CD14-positive monocyte (primary cell): Measurements from ENCODE around the gene KCNK3. TPM values are rescaled to one million over a fixed set of nuclear protein-coding genes. Genes with fewer than 3 reads are reported as not detected.

Experiments
- DNase-seq, 3 donors: peaks; one replicate each; pipeline ENCODE4 v3.0.0-alpha.2; 2011 to 2022
- H2AFZ ChIP-seq: 2 replicates; pipeline ENCODE4 v1.6.0; 2012; ENCODE audit warnings: mild to moderate bottlenecking, low read depth, low read length, inconsistent platforms; ENCODE audit not compliant: insufficient read depth, poor library complexity, severe bottlenecking
- H3K27ac ChIP-seq, 2 donors: 1 replicate in 1 of 2; 2 replicates in 1 of 2; pipeline ENCODE4 v1.5.1; 2012 to 2013; ENCODE audit warnings: low read length in 2 of 2, control low read depth in 1 of 2, inconsistent platforms in 1 of 2, low read depth in 1 of 2, mild to moderate bottlenecking in 1 of 2
- H3K27me3 ChIP-seq, 2 donors: one replicate each; pipeline versions ENCODE4 v1.6.0 to v1.6.1; 2011 to 2013; ENCODE audit warnings: low read length in 2 of 2; ENCODE audit not compliant: control insufficient read depth in 2 of 2, insufficient read depth in 2 of 2
- H3K36me3 ChIP-seq, 2 donors: replicated peaks in 1 of 2; 1 replicate in 1 of 2; 2 replicates in 1 of 2; pipeline versions ENCODE4 v1.5.1 to v1.6.1; 2012 to 2013; ENCODE audit warnings: low read length in 2 of 2, control low read depth in 1 of 2, inconsistent platforms in 1 of 2, mild to moderate bottlenecking in 1 of 2; ENCODE audit not compliant: insufficient read depth in 2 of 2, control insufficient read depth in 1 of 2
- H3K4me1 ChIP-seq, 2 donors: 1 replicate in 1 of 2; 2 replicates in 1 of 2; pipeline versions ENCODE4 v1.5.1 to v1.6.1; 2012 to 2013; ENCODE audit warnings: low read length in 2 of 2, control low read depth in 1 of 2, inconsistent platforms in 1 of 2, mild to moderate bottlenecking in 1 of 2, moderate library complexity in 1 of 2; ENCODE audit not compliant: insufficient read depth in 2 of 2, control insufficient read depth in 1 of 2
- H3K4me2 ChIP-seq: replicated peaks from 2 replicates; pipeline ENCODE3; 2012; ENCODE audit warnings: low read length, moderate library complexity, mild to moderate bottlenecking; ENCODE audit not compliant: poor library complexity, severe bottlenecking; ENCODE audit errors: extremely low read depth
- H3K4me3 ChIP-seq, 3 experiments: fragments of 200-600 bp in 1 of 3; sonication (generic) in 1 of 3; replicated peaks in 1 of 3; 1 replicate in 2 of 3; 2 replicates in 1 of 3; pipeline ENCODE4 v1.5.1; 2011 to 2013; ENCODE audit warnings: low read length in 3 of 3, mild to moderate bottlenecking in 3 of 3, control low read depth in 2 of 3, low read depth in 2 of 3, inconsistent platforms in 1 of 3, moderate library complexity in 1 of 3
- H3K79me2 ChIP-seq: 2 replicates; pipeline ENCODE4 v1.6.0; 2012; ENCODE audit warnings: mild to moderate bottlenecking, control low read depth, inconsistent platforms, low read length, moderate library complexity; ENCODE audit not compliant: insufficient read depth
- H3K9ac ChIP-seq: 2 replicates; pipeline ENCODE4 v1.6.0; 2017; ENCODE audit warnings: low read length, mild to moderate bottlenecking; ENCODE audit not compliant: insufficient read depth, poor library complexity, severe bottlenecking
- H3K9me3 ChIP-seq, 2 donors: replicated peaks in 1 of 2; 1 replicate in 1 of 2; 2 replicates in 1 of 2; pipeline versions ENCODE4 v1.5.1 to v1.6.1; 2012 to 2013; ENCODE audit warnings: low read length in 2 of 2, control low read depth in 1 of 2; ENCODE audit not compliant: control insufficient read depth in 1 of 2, insufficient read depth in 1 of 2
- H4K20me1 ChIP-seq: 2 replicates; pipeline ENCODE4 v1.6.0; 2012; ENCODE audit warnings: mild to moderate bottlenecking, low read length, control low read depth, moderate library complexity; ENCODE audit not compliant: insufficient read depth
- H3K27ac Mint-ChIP-seq, 7 donors: one replicate each; pipeline ENCODE4 v1.8.0; 2020; ENCODE audit warnings: mild to moderate bottlenecking in 7 of 7, mixed read lengths in 7 of 7, moderate library complexity in 6 of 7, inconsistent platforms in 2 of 7
- H3K27me3 Mint-ChIP-seq, 3 donors: one replicate each; pipeline ENCODE4 v1.8.0; 2021 to 2022; ENCODE audit warnings: low read depth in 3 of 3, mild to moderate bottlenecking in 3 of 3, mixed read lengths in 3 of 3, moderate library complexity in 3 of 3, inconsistent platforms in 1 of 3
- H3K36me3 Mint-ChIP-seq, 2 donors: one replicate each; pipeline ENCODE4 v1.8.0; 2020; ENCODE audit warnings: mixed read lengths in 2 of 2, inconsistent platforms in 1 of 2, mild to moderate bottlenecking in 1 of 2
- H3K4me1 Mint-ChIP-seq: one replicate; pipeline ENCODE4 v1.8.0; 2020; ENCODE audit warnings: mild to moderate bottlenecking, mixed read lengths
- H3K4me3 Mint-ChIP-seq, 2 donors: one replicate each; pipeline ENCODE4 v1.8.0; 2020; ENCODE audit warnings: mild to moderate bottlenecking in 2 of 2, mixed read lengths in 2 of 2, moderate library complexity in 1 of 2
- H3K9me3 Mint-ChIP-seq, 7 donors: one replicate each; pipeline ENCODE4 v1.8.0; 2020 to 2022; ENCODE audit warnings: mixed read lengths in 7 of 7, mild to moderate bottlenecking in 6 of 7, moderate library complexity in 6 of 7, inconsistent platforms in 2 of 7
- CTCF ChIP-seq: fragments of 200-600 bp; IDR thresholded peaks from one replicate; pipeline ENCODE4 v1.8.0; 2022; ENCODE audit warnings: antibody characterized with exemption, mild to moderate bottlenecking
- WGBS: methylation state at CpG from one replicate; pipeline ENCODE4 v1.1.5; 2013; ENCODE audit warnings: missing lambda C conversion rate; ENCODE audit not compliant: insufficient coverage; 5-methylcytosine and 5-hydroxymethylcytosine counted together
- intact Hi-C, 2 donors: fragments of 100-400 bp; cut with micrococcal nuclease; formaldehyde crosslinking; loops; one replicate each; pipeline versions ENCODE4 v1.15.0 to v1.15.1; 2023
- polyA plus RNA-seq, 3 donors: library from polyadenylated mRNA; depleted of rRNA in 1 of 3; unstranded in 2 of 3; stranded (reverse) in 1 of 3; fragments of 300-500 nt in 2 of 3; fragments of >200 nt in 1 of 3; fragmentation: Illumina TruSeq in 2 of 3; gene quantifications; 1 replicate in 2 of 3; 2 replicates in 1 of 3; pipeline ENCODE4 v1.2.3, GENCODE V29; 2012 to 2021

The KCNK3 gene
- polyA plus RNA-seq, 3 donors = not detected

DNA sequence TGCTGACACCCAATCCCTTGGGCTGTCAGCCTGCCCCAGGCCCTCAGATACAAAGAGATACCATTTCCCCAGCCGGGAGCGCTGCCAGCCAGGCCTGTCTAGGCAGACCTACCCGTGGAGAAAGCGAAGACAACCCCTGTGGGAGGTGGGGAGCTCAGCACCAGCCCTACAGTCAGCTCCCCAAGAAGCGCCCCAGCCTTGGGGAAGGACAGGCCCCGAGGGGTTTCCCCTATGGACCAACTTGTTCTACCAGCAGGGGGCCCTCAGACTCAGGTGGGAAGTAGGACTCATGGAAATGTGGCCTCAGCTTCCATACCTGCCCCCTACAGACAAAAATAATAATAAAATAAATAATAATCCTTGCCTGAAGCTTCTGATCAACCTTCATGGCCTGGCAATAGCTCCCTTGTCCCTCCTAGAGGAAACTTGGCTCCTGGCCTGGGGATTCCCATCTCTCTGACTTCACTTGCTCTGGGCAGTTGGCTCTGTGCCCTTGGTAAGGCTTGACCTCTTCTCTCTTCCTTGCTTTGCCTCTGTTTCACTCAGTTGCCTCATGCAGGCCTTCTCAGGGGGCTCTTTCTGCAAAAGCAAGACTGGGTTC lies 78.6 kb downstream of the KCNK3 start:
- Mint-ChIP-seq H3K4me3 (no peak overlapping the region), H3K27me3 (no peaks in the 10 kb centered on the region), H3K36me3 (peaks cover 39 to 53% of the 10 kb centered on the region in 2 donors), H3K27ac (peak overlapping the region in 2 of 7 donors; percentile 32 to 76), H3K9me3 (peaks cover 0 to 2% (median 0%) of the 10 kb centered on the region in 7 donors), H3K4me1 (peaks cover 61% of the 10 kb centered on the region)
- Histone ChIP-seq H3K4me2 (no peak overlapping the region), H3K4me1 (peaks cover 50 to 65% of the 10 kb centered on the region in 2 donors), H4K20me1 (peaks cover 80% of the 10 kb centered on the region), H3K27ac (no peak overlapping the region), H3K36me3 (peaks cover 24 to 38% of the 10 kb centered on the region in 2 donors), H3K4me3 (no peak overlapping the region), H3K9me3 (no peaks in the 10 kb centered on the region), H3K27me3 (no peaks in the 10 kb centered on the region), H2AFZ (no peak overlapping the region), H3K9ac (no peak overlapping the region), H3K79me2 (peaks cover 69% of the 10 kb centered on the region)
- intact Hi-C loops = no loop called here
- DNase-seq = peak in 1 of 3 donors; percentile 36
- peak; percentile 23 for TF ChIP-seq CTCF
- WGBS = no CpG with 5 or more reads among the region's 6 CpGs

DNA sequence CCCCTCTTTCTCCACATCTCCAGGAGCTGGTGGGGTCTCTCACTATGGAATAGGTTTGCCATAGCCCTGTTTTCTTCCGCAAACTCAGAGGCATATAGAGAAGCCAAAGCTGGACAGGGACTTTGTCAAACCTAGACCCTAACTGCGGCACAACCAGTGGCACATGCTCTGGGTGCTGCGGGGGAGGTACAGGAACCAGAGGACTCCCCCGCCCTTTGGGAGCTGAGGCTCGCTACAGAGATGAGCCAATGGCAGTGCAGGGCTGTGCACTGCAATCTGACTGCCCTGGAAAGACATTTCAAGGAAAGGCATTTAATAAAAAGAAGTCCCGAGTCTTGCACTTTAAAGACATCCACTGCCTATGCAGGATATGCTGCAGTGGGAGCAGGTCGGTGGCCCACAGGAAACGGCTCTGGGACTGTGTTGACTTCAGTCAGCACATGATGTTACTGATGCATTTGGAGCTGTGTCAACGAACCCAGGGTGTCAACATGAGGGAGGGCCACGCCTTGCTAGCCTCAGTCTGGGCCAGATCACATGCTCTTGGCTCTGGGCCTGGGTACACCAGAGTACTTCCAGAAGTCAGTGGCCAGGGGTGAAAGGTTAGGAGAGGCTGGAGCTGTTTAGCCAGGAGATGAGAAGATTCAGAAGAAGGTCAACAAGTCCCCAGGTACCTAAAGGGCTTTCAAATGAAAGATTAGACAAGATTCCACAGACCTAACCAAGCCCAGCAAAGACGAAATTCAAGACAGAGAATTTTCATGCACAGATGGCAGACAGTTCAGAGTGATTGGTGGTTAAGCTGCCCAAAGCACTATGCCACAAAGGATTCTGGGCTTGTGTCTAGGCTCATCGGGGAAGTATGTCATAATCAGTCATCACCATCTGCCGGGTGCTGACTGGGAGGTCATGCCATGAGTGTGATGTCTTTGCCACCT lies 79.8 kb downstream of the KCNK3 start:
- 56% methylated on average over 11 of the region's 13 CpGs for WGBS

More for the DNA sequence above, 79.8 kb downstream of the KCNK3 start:
- H3K27ac Mint-ChIP-seq = peak overlapping the region in 6 of 7 donors; percentile 30 to 75 (median 64)
- Histone ChIP-seq H3K9ac (no peak overlapping the region), H3K4me2 (no peak overlapping the region), H4K20me1 (peaks cover 79% of the 10 kb centered on the region), H3K9me3 (no peaks in the 10 kb centered on the region), H3K79me2 (peaks cover 63% of the 10 kb centered on the region), H2AFZ (no peak overlapping the region), H3K4me1 (peaks cover 40 to 53% of the 10 kb centered on the region in 2 donors), H3K4me3 (no peak overlapping the region), H3K27ac (peak overlapping the region in 1 of 2 donors; percentile 60), H3K36me3 (peaks cover 35 to 50% of the 10 kb centered on the region in 2 donors), H3K27me3 (no peaks in the 10 kb centered on the region)
- H3K36me3 Mint-ChIP-seq = peaks cover 51 to 62% of the 10 kb centered on the region in 2 donors
- H3K27me3 Mint-ChIP-seq = no peaks in the 10 kb centered on the region
- no peak for TF ChIP-seq CTCF
- intact Hi-C loops = no loop called here
- peaks cover 48% of the 10 kb centered on the region for H3K4me1 Mint-ChIP-seq
- no peak overlapping the region for H3K4me3 Mint-ChIP-seq
- DNase-seq = no peak
- peaks cover 0 to 2% (median 0%) of the 10 kb centered on the region in 7 donors for H3K9me3 Mint-ChIP-seq
